HG03521 (cell line): ENCODE data around the gene TGDS.
"Not testable (repeated sequence)": the region's sequence is repeated elsewhere in the genome, so short reads cannot be mapped to it uniquely, and the experiment has no call there.

ENCODE experiments used
- ATAC-seq: cut with Tn5 transposase; IDR thresholded peaks from one replicate; pipeline ENCODE4 v1.9.1; 2021; ENCODE audit warnings: mild to moderate bottlenecking, moderate library complexity; ENCODE audit not compliant: unreplicated experiment

TGDS gene, protein sequence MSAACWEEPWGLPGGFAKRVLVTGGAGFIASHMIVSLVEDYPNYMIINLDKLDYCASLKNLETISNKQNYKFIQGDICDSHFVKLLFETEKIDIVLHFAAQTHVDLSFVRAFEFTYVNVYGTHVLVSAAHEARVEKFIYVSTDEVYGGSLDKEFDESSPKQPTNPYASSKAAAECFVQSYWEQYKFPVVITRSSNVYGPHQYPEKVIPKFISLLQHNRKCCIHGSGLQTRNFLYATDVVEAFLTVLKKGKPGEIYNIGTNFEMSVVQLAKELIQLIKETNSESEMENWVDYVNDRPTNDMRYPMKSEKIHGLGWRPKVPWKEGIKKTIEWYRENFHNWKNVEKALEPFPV

DNA sequence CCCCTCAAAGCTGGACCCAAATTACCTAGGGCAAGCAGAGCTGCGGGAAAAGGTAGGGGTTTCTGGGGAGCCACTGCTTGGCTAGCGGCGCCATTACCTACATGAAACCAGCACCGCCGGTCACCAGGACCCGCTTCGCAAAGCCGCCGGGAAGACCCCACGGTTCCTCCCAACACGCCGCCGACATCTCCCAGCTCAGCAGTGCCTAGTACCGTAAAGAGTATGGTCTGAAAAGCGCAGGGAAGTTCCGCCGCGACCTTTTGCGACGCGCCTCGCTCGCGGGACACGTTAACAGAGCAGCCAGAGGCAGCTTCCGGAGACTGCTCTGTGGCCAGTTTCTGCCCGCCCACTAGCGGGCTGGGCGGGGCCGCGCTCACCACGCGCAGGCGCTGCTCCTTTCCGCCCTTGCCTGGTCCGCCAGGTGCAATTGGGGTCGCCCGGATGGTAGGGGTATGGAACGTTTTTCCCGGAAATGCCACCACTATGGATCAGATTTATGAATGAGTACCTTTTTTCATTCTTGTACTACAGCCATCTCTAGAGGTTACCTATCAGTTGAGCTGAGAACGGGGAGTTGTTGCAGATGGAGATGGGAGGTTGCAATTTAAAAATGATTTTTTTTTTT, at the start of gene TGDS:
Gene TGDS (minus strand): TSS at position 203 of the 625 bp plus-strand sequence. CDS start 16 bp downstream, at position 187.
- ATAC-seq = peak; percentile 97

DNA sequence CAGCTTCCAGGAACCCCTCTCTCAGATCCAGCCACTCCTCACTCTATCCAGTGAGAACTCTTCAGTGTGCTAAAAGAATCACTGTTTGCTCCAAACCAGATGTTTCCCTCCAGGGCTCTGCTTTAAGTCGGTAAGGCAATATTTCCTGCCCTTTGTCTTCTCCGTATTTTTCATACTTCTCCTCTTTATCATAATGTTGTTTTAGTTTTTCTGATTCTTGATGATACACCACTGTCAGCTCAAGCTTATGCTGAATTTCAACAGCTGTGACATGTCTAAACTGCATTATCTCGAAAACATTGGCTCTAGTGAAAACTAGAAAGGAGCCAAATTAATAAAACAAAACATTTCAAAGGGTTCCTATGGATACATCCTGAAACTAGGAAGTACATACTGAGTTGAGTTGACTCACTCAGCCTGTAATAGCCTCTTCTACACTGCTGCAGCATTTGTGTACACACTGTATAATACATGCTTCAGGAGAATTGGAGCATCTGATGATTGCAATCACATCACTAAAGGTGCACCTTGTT, 45.5 kb upstream of the TGDS start:
- no peak for ATAC-seq

DNA sequence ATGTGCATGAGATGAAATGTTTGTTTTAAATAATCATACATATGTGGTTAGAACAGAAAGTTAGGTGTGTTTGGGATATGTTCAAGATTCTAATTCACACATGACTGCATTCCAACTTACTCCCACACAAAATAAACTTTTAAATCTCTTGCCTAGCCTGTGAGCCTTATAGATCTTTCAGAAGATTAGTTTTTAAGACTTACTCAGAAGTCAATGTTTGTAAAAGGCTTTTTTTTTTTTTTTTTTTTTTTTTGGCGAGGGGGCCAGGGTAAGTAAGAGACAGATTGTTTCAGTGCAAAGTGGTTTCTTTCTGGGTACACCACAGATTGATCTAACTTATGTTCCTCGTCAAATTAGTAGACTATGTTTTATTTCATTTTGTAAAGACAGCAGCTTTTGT, 44.8 kb upstream of the TGDS start:
- no peak for ATAC-seq

DNA sequence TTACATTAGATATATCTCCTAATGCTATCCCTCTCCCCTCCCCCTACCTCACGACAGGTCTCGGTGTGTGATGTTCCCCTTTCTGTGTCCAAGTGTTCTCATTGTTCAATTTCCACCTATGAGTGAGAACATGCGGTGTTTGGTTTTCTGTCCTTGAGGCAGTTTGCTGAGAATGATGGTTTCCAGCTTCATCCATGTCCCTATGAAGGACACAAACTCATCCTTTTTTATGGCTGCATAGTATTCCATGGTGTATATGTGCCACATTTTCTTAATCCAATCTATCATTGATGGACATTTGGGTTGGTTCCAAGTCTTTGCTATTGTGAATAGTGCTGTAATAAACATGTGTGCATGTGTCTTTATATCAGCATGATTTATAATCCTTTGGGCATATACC, 41.7 kb upstream of the TGDS start:
- not testable (repeated sequence) for ATAC-seq

DNA sequence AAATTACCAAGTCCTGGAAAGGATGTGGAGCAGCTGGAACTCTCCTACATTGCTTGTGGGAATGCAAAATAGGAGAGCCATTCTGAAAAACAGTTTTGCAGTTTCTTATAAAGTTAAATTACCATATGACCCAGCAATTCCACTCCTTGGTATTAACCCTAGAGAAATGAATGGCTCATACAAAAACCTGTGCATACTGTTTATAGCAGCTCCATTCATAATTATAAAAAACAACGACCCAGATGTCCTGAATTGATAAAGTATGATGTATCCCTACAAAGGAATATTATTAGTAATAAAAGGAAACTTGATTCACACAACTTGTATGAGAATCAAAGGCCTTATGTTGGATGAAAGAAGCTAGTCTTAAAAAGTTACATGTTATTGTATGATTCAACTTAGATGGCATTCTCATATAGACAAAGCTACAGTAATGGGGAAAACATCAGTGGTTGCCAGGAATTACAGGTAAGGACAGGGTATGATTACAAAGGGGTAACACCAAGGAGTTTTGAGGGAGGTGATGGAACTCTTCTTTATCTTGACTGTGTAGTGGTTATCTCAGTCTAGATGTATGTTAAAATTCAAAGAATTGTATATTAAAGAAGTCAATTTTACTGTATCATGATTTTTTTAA, 41.1 kb upstream of the TGDS start:
- ATAC-seq = no peak

DNA sequence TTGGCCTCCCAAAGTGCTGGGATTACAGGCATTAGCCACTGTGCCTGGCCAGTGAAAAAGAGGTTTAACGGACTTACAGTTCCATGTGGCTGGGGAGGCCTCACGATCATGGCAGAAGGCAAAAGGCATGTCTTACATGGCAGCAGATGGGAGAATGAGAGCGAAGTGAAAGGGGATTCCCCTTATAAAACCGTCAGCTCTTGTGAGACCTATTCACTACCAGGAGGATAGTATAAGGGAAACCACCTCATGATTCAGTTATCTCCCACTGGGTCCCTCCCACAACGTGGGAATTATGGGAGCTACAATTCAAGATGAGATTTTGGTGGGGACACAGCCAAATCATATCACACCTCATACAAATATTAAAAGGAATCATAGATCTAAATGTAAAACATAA, 40.1 kb upstream of the TGDS start:
- not testable (repeated sequence) for ATAC-seq

DNA sequence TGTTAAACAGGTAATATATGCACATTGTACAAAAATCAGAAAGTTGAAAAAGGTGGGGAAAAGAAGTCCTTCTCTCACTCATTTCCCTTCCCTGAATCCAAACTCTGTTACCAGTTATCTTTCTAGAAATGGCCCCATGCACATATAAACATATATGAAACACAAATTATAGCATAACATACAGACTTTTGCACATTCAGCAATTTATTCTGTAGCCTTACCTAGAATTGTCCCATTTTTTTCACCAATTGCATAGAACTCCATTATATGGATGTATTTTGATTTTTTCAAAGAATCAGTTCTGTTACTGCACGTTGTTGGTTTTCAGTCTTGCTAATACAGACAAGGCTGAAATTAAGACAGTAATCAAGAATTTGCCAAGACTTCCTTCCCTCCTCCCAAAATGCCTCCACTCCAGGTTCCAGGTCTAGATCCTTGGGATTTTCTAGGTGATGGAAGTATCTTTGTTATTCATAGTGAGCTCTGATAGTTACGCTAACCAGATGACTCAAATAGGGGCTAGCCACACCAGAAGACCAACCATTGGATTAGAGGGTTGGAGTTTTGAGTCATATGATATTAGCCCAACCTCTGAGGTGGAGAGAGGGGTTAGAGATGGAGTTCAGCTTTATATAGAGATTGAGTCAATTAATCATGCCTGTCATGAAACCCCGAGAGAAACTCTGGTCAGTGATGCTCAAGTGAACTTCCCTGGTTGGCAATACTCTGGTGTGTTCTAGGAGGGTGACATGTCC, 36.5 kb upstream of the TGDS start:
- no peak for ATAC-seq

DNA sequence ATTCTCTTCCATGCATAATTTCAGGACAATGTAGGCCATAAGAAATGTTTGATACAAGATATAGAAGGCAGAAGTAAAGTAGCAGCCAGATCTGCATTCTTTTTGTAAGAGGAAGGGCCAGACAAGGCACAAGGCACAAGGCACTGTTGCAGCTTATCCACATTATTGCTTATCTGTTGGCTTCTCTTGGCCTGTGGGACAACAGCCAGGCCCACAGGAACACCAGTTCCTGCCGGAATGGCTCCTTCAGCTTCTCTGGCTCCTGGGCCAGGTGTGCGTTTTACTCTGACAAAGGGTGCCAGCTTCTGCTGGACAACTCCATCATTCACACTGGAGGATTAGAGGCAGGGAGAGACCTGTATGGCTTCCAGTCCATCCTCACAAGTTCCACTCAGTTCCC, 34.9 kb upstream of the TGDS start:
- no peak for ATAC-seq

DNA sequence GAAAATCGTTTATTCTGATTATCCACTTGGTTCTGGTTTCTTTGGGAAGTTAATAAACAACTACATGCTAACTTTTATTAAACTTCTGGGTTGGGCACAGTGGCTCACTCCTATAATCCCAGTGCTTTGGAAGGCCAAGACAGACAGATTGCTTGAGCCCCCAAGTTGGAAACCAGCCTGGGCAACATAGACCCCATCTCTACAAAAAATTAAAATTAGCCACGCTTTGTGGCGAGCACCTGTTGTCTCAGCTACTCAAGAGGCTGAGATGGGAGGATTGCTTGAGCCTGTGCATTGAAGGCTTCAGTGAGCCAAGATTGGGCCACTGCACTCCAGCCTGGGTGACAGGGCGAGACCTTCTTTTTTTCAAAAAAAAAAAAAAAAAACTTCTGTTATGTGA, 27.4 kb upstream of the TGDS start:
- no peak for ATAC-seq

DNA sequence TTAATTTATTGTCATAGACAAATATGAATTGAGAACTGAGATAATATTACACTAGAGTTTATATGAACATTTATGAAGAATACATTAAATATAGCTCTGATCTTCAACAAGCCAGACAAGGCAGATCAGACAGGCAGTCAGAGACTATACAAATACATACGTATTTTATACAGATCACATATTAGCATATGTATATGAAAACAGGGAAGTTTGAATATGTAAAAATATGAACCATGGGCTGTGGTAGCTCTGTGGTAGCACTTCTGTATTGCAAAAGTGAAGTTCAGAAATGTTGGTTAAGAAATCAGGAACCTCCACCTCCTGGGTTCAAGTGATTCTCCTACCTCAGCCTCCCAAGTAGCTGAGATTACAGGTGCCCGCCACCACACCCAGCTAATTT, 26.4 kb upstream of the TGDS start:
- ATAC-seq = no peak

DNA sequence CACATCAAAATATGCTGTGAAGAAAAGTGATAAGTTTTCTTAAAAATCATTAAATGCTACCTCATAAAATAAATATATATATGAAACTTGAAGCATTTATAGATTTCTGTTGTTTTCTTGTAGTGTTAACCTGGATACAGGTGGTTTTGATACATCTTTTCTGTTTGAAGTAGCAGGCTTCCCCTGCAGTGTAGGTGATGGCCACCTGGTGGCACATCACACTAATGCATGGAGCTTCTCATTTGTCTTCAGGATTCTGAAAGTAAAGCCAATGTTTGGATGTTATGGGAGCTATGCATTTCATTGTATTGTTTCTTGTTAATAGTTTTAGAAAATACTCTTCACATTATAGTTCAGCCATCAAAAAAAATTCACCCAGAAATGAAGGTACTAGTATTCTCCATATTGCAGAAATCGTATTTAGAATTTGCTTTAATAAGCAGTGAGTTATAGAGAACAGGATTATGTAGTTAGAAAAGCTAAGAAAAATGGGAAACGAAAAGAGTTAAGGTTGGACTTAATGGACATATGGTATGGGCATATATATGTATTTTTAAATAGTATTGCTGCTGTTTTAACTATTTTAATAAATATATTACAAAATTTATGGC, 24.4 kb upstream of the TGDS start:
- ATAC-seq = peak; percentile 82

DNA sequence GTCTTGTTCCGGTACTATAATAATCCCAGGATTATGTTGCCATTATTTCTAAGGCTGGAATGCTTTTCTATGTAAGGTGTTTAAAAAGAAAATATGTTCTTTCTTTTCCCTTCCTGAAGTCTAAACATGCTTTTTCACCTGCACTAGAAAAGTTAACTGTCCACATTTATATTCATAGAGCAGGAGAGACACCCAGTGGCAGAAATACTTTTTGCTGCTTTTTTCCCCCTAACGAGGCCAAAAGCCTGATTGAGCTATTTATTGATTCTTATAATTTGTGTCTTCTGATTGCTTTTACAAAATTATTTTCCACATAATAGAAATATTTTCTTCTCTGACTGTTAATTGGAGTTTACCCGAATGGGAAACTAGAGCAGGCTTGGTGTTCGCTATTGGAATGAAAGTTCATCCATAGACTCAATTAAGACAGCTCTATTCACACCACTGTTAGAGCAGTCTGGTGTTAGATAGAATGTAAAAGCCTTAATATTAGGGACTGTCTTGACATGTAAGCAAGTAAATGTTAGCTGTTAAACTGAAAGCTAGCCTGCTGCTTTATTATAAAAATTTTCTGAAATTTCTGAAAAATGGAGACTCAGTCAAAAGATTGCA, 21.5 kb upstream of the TGDS start:
- ATAC-seq = no peak

DNA sequence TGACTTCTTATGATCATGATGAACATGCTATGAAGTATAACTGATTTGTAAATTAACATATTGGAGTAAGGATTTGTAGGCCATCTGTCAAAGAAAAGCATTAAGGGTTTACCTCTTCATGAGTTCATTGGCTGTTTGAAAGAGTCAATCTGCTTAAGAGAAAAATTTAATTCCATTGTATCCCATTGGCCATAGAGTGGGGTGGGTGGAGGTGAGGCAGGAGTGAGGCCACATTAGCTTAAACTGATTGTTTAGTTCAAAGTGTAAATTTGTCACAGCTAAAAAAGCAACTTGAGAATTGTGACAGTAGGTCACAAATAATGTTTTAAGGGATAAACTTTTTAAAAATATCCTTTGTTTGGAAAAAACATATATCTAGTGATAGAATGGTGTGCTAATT, 17.1 kb upstream of the TGDS start:
- ATAC-seq = no peak

DNA sequence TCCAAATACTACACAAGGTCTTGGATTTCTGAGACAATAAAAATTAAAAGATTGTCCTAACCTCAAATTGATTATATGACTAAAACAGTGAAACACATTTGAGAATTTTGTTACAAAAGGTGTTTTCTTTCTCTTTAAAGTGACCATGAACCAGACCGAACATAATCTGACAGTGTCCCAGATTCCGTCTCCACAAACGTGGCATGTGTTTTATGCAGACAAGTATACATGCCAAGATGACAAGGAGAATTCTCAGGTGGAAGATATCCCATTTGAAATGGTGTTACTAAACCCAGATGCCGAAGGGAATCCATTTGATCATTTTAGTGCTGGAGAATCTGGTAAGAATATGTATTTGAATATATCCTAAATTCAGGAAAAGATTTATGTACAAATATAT, 16.1 kb upstream of the TGDS start:
- no peak for ATAC-seq

DNA sequence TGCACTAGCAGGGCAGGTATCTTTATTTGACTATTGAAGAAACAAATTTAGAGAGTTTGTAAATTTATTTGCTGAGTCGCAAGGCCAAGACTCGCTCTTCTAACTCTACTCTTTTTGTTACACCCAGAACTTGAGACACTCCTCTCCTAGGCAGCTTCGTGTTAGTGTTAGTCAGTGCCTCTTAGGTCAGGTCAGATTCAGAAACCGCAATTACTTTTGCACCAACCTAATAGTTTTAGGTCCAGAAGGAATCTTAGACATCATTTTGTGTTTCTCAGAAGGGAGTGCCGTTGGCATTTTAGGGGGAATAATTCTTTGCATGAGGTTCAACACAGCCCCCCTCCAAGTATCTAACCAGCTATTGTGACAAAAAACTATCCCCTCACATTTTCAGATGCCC, 14.5 kb upstream of the TGDS start:
- no peak for ATAC-seq

DNA sequence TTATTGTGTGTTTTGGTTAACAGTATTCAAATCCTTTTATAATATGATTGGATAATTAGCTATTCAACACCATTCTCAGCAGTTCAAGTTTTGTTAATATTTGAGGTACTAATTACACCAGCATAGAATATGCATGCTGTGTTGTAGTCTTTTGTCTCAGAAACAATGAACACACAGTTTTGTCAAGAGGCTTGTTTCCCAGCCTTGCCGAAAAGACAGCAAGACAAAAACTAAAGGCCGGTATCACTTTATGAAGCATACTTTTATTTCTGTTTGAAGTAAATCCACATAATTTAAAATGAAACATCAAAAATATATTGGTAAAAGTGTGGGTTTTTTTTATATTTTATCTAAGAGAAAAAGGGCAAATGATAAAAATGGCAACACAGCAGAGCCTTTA, 13.2 kb upstream of the TGDS start:
- ATAC-seq = no peak

DNA sequence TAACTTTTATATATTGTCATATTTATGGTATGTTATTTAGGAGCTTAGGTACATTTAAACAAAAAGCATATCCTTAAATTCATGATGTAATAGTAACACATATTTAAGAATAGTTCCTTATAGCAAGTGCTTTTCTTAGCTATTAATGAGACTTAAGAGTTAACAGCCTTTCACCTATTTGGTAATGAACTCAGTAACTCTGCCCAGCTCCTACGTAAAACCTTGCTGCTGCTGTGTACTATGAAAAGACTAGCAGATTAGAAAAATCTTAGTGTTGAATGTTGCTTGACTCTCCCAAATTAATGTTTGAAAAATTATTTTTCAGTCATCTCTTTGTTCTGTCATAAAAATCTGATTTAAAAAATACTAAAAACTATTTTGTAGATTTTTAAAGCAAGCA, 12.6 kb upstream of the TGDS start:
- no peak for ATAC-seq

DNA sequence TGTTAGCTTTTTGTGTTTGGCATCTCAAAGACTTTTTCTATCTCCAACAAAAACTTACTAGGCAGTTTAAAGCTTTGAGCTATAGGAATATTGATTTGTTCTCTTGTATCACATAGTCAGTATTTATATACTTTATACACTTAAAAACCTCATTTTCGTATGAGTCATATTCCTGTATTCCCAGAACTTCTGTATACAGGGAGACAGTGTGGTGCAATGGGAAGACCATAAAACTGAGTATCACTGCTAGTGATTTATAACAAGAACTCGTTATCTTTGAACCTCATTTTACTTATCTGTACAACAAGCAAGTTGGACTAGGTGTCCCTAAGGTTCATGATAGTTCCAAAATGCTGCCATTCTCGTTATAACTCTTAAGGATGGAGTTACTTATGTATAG, 12.0 kb upstream of the TGDS start:
- ATAC-seq = no peak

DNA sequence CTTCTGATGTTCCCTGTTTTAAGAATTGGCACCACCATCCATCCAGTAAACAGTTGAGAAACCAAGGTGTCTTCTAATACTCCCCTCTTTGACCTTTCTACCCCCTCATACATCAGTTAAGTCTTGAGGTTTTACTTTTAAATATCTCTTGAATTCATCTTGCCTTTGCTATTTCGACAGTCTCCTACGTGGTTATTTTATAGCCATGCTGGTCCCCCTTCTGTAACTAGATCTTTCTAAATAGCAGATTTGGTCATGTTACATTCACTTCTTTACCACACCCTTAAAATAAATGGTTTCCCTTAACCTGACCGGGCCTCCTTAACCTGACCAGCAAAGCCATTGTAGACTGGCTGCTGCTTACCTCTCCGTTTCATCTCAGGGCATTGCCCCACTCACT, 11.1 kb upstream of the TGDS start:
- ATAC-seq = no peak

DNA sequence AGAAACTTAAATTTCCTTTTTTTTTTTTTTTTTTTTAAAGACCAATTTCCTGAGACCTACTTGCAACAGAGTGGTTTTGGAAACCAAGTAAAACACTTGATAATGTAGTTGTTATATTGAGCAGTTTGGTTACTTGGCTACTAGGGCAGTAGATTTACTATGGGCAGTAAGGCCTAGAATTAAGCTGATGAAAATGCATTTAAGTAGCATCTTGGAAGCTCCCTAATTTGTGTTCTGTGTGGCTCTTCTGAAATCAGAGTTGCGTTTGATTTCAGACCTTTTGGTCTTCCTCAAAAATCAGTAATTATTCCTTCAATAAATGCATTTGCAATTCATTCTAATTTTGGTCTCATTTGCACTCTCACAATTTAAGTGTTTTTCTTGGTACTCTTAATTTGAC, 6.5 kb upstream of the TGDS start:
- no peak for ATAC-seq
